Measurements from ENCODE around the gene LDLRAD1. TPM values are rescaled to one million over a fixed set of nuclear protein-coding genes. Genes with fewer than 3 reads are reported as not detected.
A peak's percentile ranks its signal among the peaks of the same experiment; 100 is the strongest.
"Not testable (repeated sequence)": the region's sequence is repeated elsewhere in the genome, so short reads cannot be mapped to it uniquely, and the experiment has no call there.

Gene LDLRAD1
- total and polyA plus RNA-seq, 5 donors from 2014 or later = not detected

- H3K4me1 Mint-ChIP-seq = no peaks in the 10 kb centered on the region
- no peak overlapping the region for H3K4me3 Mint-ChIP-seq
- peaks cover 0 to 4% (median 0%) of the 10 kb centered on the region in 7 donors for H3K9me3 Mint-ChIP-seq
- H3K27me3 ChIP-seq (ENCODE audit: control insufficient read depth, insufficient read depth, low read length) = no peaks in the 10 kb centered on the region
- H3K36me3 Mint-ChIP-seq = no peaks in the 10 kb centered on the region
- no peaks in the 10 kb centered on the region for H3K4me1 ChIP-seq (ENCODE audit: control insufficient read depth, insufficient read depth, low read length, poor library complexity, severe bottlenecking)
- no peak for ATAC-seq (ENCODE audit: low read depth in 2 of 2)
- no peak for DNase-seq
- no peak overlapping the region for H3K27ac Mint-ChIP-seq
- no peaks in the 10 kb centered on the region for H3K9me3 ChIP-seq (ENCODE audit: control insufficient read depth in 2 of 2, low read length in 2 of 2)
- no peak overlapping the region for H3K27ac ChIP-seq (ENCODE audit: insufficient read depth, low read length, poor library complexity, severe bottlenecking)
- H3K4me3 ChIP-seq (ENCODE audit: low read depth, low read length) = no peak overlapping the region
- peaks cover 4% of the 10 kb centered on the region for H3K27me3 Mint-ChIP-seq
- H3K36me3 ChIP-seq (ENCODE audit: control insufficient read depth, insufficient read depth, low read length) = no peaks in the 10 kb centered on the region
Measured at GRCh38 chr1:54007613-54008012, 10.4 kb downstream of the LDLRAD1 start.

- ATAC-seq (ENCODE audit: low read depth in 2 of 2) (no peak), DNase-seq (no peak)
- Histone ChIP-seq H3K4me1 (ENCODE audit: control insufficient read depth, insufficient read depth, low read length, poor library complexity, severe bottlenecking) (no peaks in the 10 kb centered on the region), H3K4me3 (ENCODE audit: low read depth, low read length) (no peak overlapping the region), H3K36me3 (ENCODE audit: control insufficient read depth, insufficient read depth, low read length) (no peaks in the 10 kb centered on the region), H3K9me3 (ENCODE audit: control insufficient read depth in 2 of 2, low read length in 2 of 2) (no peaks in the 10 kb centered on the region), H3K27me3 (ENCODE audit: control insufficient read depth, insufficient read depth, low read length) (no peaks in the 10 kb centered on the region), H3K27ac (ENCODE audit: insufficient read depth, low read length, poor library complexity, severe bottlenecking) (no peak overlapping the region)
- peaks cover 4% of the 10 kb centered on the region for H3K27me3 Mint-ChIP-seq
- no peak overlapping the region for H3K4me3 Mint-ChIP-seq
- H3K36me3 Mint-ChIP-seq = no peaks in the 10 kb centered on the region
- no peaks in the 10 kb centered on the region for H3K4me1 Mint-ChIP-seq
- H3K9me3 Mint-ChIP-seq = peaks cover 0 to 4% (median 0%) of the 10 kb centered on the region in 7 donors
- no peak overlapping the region for H3K27ac Mint-ChIP-seq
Measured at GRCh38 chr1:54006508-54006907, 11.5 kb downstream of the LDLRAD1 start.

- Histone ChIP-seq H3K4me3 (ENCODE audit: low read depth, low read length) (no peak overlapping the region), H3K4me1 (ENCODE audit: control insufficient read depth, insufficient read depth, low read length, poor library complexity, severe bottlenecking) (no peaks in the 10 kb centered on the region), H3K36me3 (ENCODE audit: control insufficient read depth, insufficient read depth, low read length) (no peaks in the 10 kb centered on the region), H3K9me3 (ENCODE audit: control insufficient read depth in 2 of 2, low read length in 2 of 2) (no peaks in the 10 kb centered on the region), H3K27me3 (ENCODE audit: control insufficient read depth, insufficient read depth, low read length) (no peaks in the 10 kb centered on the region), H3K27ac (ENCODE audit: insufficient read depth, low read length, poor library complexity, severe bottlenecking) (no peak overlapping the region)
- no peaks in the 10 kb centered on the region for H3K4me1 Mint-ChIP-seq
- H3K9me3 Mint-ChIP-seq = peaks cover 0 to 2% (median 0%) of the 10 kb centered on the region in 7 donors
- H3K36me3 Mint-ChIP-seq = no peaks in the 10 kb centered on the region
- no peak for DNase-seq
- no peaks in the 10 kb centered on the region for H3K27me3 Mint-ChIP-seq
- no peak overlapping the region for H3K27ac Mint-ChIP-seq
- H3K4me3 Mint-ChIP-seq = no peak overlapping the region
- ATAC-seq (ENCODE audit: low read depth in 2 of 2) = no peak
Measured at GRCh38 chr1:54004481-54005049, 13.4 kb downstream of the LDLRAD1 start.

- not testable (repeated sequence) for H3K27me3 Mint-ChIP-seq; H3K9me3 Mint-ChIP-seq; H3K4me1 Mint-ChIP-seq; H3K36me3 Mint-ChIP-seq; H3K27ac Mint-ChIP-seq; H3K9me3 ChIP-seq (ENCODE audit: control insufficient read depth in 2 of 2, low read length in 2 of 2); H3K27ac ChIP-seq (ENCODE audit: insufficient read depth, low read length, poor library complexity, severe bottlenecking); H3K4me3 ChIP-seq (ENCODE audit: low read depth, low read length); H3K4me1 ChIP-seq (ENCODE audit: control insufficient read depth, insufficient read depth, low read length, poor library complexity, severe bottlenecking); ATAC-seq (ENCODE audit: low read depth in 2 of 2); H3K36me3 ChIP-seq (ENCODE audit: control insufficient read depth, insufficient read depth, low read length); H3K27me3 ChIP-seq (ENCODE audit: control insufficient read depth, insufficient read depth, low read length); H3K4me3 Mint-ChIP-seq; DNase-seq
Measured at GRCh38 chr1:54003750-54004480, 14.1 kb downstream of the LDLRAD1 start.

- no peaks in the 10 kb centered on the region for H3K4me1 Mint-ChIP-seq
- H3K27me3 Mint-ChIP-seq = no peaks in the 10 kb centered on the region
- peak overlapping the region in 1 of 3 donors; percentile 59 for H3K27ac Mint-ChIP-seq
- no peaks in the 10 kb centered on the region for H3K9me3 ChIP-seq (ENCODE audit: control insufficient read depth in 2 of 2, low read length in 2 of 2)
- H3K9me3 Mint-ChIP-seq = peaks cover 0 to 2% (median 0%) of the 10 kb centered on the region in 7 donors
- ATAC-seq (ENCODE audit: low read depth in 2 of 2) (no peak), DNase-seq (no peak)
- H3K4me3 Mint-ChIP-seq = no peak overlapping the region
- no peaks in the 10 kb centered on the region for H3K27me3 ChIP-seq (ENCODE audit: control insufficient read depth, insufficient read depth, low read length)
- no peak overlapping the region for H3K4me3 ChIP-seq (ENCODE audit: low read depth, low read length)
- no peak overlapping the region for H3K27ac ChIP-seq (ENCODE audit: insufficient read depth, low read length, poor library complexity, severe bottlenecking)
- H3K4me1 ChIP-seq (ENCODE audit: control insufficient read depth, insufficient read depth, low read length, poor library complexity, severe bottlenecking) = no peaks in the 10 kb centered on the region
- H3K36me3 ChIP-seq (ENCODE audit: control insufficient read depth, insufficient read depth, low read length) = no peaks in the 10 kb centered on the region
- no peaks in the 10 kb centered on the region for H3K36me3 Mint-ChIP-seq
Measured at GRCh38 chr1:54003249-54003646, 14.7 kb downstream of the LDLRAD1 start.

- peak overlapping the region in 2 of 3 donors; percentile 20 to 62 for H3K27ac Mint-ChIP-seq
Measured at GRCh38 chr1:54002544-54003248, 15.3 kb downstream of the LDLRAD1 start.

GRCh38 chr1:54001591-54001990, 16.4 kb downstream of the LDLRAD1 start:
- peaks cover 0 to 2% (median 0%) of the 10 kb centered on the region in 7 donors for H3K9me3 Mint-ChIP-seq
- ATAC-seq (ENCODE audit: low read depth in 2 of 2) (no peak), DNase-seq (no peak)
- Histone ChIP-seq H3K36me3 (ENCODE audit: control insufficient read depth, insufficient read depth, low read length) (no peaks in the 10 kb centered on the region), H3K4me3 (ENCODE audit: low read depth, low read length) (no peak overlapping the region), H3K27ac (ENCODE audit: insufficient read depth, low read length, poor library complexity, severe bottlenecking) (no peak overlapping the region), H3K27me3 (ENCODE audit: control insufficient read depth, insufficient read depth, low read length) (no peaks in the 10 kb centered on the region), H3K9me3 (ENCODE audit: control insufficient read depth in 2 of 2, low read length in 2 of 2) (no peaks in the 10 kb centered on the region), H3K4me1 (ENCODE audit: control insufficient read depth, insufficient read depth, low read length, poor library complexity, severe bottlenecking) (no peaks in the 10 kb centered on the region)
- H3K27ac Mint-ChIP-seq = no peak overlapping the region
- H3K4me3 Mint-ChIP-seq = no peak overlapping the region
- H3K36me3 Mint-ChIP-seq = no peaks in the 10 kb centered on the region
- no peaks in the 10 kb centered on the region for H3K4me1 Mint-ChIP-seq
- H3K27me3 Mint-ChIP-seq = no peaks in the 10 kb centered on the region

More at GRCh38 chr1:54002544-54003248, 15.3 kb downstream of the LDLRAD1 start:
- no peak overlapping the region for H3K4me3 Mint-ChIP-seq
- H3K27me3 Mint-ChIP-seq = no peaks in the 10 kb centered on the region
- no peaks in the 10 kb centered on the region for H3K4me1 Mint-ChIP-seq
- H3K9me3 Mint-ChIP-seq = peaks cover 0 to 2% (median 0%) of the 10 kb centered on the region in 7 donors
- no peaks in the 10 kb centered on the region for H3K4me1 ChIP-seq (ENCODE audit: control insufficient read depth, insufficient read depth, low read length, poor library complexity, severe bottlenecking)
- no peak overlapping the region for H3K27ac ChIP-seq (ENCODE audit: insufficient read depth, low read length, poor library complexity, severe bottlenecking)
- no peak overlapping the region for H3K4me3 ChIP-seq (ENCODE audit: low read depth, low read length)
- ATAC-seq (ENCODE audit: low read depth in 2 of 2) (no peak), DNase-seq (no peak)
- no peaks in the 10 kb centered on the region for H3K36me3 Mint-ChIP-seq
- H3K9me3 ChIP-seq (ENCODE audit: control insufficient read depth in 2 of 2, low read length in 2 of 2) = no peaks in the 10 kb centered on the region
- no peaks in the 10 kb centered on the region for H3K27me3 ChIP-seq (ENCODE audit: control insufficient read depth, insufficient read depth, low read length)
- no peaks in the 10 kb centered on the region for H3K36me3 ChIP-seq (ENCODE audit: control insufficient read depth, insufficient read depth, low read length)
